8988T (cell line): Measurements from ENCODE around the gene COL18A1.

Experiments
- DNase-seq: peaks from one replicate; pipeline ENCODE4 v3.0.0; 2011

COL18A1 gene

DNA sequence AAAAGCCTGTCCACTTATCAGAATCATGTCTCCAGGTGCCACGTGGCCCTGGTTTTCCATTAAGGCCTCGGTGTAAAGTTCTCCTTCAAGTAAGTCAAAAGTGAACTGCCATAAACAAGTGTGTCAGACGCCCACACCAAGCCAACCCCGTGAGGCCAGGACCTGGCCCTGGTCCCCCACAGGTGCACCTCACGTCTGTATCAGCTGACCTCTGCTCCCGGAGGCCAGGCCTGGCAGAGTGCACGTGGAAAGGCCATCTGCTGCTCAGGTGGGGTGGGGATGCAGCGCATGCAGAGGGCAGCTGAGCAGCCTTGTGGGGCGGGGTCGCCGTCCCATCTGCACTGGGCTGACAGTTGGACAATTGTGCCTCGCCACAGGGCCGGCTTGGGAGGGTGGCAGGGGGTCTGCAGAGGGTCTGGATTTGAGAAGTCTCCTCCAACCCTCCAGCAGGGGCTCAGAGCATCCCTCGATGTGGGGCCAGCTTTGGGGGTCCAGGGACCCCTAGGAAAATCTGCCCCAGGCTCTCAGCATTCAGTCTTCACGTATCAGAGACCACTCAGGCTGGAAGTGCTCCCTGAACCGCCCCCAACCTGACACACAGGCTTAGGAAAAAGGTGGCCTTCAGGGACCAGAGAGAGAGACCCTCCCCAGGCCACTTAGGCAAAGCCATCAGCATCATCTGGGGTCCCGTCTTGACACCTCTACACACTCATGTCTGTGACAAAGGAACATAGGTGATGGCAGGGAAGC is 134.3 kb downstream of the COL18A1 start:
- DNase-seq: no peak

DNA sequence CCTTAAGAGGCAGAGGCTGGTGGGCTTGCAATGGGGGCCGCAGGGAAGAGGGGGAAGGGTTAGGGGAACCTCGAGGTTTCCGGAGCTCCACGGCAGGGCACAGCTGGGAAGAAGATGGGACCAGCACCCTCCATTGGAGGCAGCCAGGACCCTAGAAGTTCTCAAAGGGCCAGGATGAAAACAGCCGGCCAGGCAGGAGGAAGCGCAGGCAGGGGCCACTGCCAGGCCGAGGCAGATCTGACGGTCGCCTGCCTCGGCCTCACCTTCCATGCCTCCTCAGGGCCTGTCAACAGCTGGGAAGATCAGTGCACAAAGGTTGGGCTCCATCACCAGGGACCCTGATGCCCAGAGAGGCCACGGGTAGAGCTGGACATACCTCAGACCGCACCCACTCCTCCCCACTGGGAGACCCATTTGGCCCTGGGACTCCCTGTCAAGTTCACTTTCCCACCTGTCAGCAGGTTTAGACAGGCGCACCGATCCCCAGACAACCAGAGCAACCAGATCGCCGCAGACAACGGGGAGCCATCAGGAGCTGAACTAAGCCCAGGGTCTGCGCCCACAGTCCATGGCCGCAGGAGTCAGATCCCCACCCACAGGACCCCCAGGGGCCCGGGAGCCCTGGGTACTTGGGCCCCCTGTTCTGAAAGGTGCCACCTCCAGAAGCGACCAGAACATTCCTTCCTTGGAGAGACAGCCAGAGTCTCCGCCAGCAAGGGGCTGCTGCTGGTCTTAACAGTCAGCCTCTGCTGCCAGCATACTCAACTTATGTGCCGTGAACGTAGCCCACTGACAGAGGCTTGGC is 135.0 kb downstream of the COL18A1 start:
- DNase-seq: no peak

DNA sequence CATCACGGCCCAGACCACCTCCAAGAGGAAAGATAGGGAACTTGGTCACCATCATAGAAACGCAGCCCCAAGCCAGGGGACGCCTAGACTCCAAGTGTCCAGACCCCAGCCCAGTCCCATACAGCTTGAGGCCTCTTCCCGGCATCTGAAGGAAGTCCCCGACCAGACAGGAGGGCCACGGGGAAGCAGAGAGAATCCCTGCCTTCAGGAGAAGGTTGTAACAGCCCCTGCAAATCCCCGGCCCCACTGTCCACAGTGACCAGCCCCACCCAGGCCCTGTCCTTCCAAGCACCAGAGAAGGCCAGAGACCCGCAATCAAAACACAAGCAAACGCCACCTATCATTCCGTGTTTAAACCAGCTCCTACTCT is 135.6 kb downstream of the COL18A1 start:
- DNase-seq: no peak

DNA sequence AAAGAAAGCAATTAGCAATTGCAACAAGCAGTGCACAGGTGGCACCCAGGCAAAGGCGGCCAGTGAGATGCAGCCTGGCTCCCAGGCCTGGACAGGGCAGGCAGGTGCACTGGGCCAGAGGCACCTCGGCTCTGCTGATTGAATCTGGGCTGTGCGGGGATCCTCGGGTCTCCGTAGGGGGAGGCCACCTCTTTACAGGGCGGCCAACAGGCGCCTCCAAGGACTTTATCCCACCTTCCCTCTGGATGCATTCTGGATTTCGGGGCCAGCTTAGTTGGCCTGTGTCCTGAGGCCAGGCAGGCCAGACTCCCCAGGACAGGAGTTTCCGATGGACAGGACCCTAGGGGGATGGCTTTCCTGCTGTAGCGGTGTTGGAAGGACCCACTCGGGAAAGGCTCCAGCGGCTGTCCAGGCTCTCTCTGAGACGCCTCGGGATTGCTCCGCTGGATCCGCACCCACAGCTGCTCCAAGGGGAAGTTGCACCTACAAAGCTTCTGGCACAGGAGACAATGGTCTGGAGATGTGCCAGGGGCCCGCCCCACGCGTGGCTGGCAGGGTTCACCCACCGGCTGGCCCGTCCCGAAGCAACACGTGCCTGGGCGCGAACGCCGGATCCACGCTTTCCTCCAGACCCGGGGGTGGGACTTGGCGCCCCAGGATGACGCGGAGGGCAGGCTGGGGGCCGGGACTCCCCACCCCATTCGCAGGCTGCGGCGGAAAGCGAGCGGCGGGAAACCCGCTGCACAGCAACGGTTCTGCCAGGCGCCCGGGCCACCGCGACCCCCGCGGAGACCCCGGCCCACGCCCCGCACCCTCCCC is 136.5 kb downstream of the COL18A1 start:
- DNase-seq: peak; percentile 99

DNA sequence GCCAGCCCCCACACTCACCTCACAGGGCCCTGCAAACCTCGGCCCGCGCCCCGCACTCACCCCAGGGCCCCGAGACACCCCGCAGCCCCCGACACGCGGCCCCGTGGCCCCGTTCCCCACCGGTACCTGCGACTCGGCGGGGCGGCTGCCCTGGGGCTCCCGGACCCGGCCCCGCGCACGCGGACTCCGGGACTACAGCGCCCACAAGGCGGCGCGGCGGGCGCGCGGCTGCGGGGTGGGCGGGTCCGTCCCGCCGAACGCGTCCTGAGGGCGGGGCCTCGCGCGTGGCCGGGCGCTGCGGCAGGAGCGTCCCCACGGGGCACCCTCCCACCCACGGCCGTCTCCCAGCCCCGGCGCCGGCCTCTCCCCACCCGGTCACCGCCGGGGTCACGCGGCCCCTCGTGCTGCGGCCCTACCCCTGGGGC is 137.3 kb downstream of the COL18A1 start, which contains the start of gene SLC19A1:
Gene SLC19A1 (minus strand): TSS at position 199 of the 425 bp plus-strand sequence. CDS start 4,481 bp downstream, outside the sequence.
- peak; percentile 96 for DNase-seq

DNA sequence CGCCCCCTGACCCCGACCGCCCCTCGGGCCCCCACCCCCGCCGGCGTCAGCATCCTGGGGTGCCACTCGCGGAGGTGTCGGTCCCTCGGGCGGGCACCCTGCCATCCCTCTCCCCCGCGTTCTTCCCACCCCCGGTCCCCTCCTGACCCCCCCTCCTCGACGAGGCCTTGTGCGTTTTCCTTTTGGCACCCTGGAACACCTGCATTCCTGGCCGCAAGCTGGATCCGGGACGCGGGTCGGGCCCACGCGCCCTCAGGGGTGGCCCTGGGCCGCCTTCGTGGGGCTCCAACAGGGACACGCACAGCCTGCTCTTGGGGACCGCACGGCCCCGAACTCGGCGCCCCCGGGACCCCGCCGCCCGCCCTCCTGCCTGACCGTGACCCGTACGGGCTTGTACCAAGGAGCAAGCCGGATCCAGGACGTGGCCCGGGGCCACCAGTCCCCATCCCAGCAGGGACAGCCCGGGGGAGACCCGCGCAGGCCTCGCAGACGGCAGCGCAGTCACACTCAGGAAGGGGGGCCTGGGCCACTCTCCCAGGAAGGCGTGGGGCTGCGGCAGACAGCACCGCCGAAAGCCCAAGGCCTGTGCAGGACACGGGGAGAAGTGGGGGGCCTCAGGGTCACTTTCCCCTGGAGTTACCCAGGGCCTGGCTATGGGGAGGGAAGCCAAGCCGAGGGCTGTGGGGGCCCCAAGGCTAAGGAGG is 137.9 kb downstream of the COL18A1 start:
- no peak for DNase-seq

DNA sequence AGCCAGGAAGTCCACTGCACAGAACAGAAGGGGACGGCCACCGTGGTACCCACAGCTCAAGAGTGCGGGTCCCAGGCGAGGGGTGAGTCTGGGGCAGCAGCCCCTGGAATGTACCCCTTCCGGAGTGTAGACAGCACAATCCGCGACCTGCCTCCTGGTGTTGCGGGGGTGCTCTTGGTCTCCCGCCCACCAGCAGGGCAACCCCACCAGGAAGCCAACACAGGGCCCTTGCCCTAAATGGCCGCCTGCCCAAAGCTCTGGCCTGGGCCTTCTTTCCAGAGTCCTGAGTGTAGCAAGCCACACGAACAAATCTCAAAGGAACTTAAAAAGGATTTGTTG is 138.4 kb downstream of the COL18A1 start:
- DNase-seq: no peak

DNA sequence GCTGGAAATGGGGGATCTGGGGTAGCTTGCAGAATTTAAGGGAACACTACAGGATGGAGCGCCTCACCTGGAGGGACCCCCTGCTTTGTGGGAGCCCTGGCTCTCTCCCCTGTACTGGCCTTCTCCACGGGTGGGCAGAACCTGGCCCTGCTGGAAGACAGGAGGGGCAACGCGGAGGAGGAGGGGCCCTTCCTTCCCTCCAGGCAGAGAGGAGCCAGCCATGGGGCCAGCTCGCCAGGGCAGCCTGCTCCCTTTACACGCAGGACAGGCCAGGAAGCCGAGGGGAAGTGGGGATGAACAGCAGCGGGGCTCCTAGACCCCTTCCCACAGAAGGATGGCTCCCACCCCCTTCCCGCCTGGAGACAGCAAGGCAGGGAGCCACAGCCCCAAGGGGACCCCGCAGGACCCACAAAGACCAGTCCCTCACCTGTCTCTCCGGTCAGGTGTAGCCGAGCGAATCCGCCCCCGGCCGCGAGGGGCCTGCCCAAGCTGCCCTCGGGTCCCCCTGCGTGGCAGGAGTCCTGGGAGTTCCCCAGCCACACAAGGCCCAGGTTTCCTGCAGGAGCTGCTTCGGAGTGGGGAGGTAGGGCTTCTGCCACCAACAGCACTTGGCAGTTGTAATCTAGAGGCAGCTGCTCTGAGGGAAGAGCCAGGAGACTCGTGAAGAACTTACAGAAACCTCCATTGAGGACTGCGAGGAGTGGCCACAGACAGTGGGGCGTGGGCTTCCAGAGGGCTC is 138.9 kb downstream of the COL18A1 start:
- DNase-seq: no peak

DNA sequence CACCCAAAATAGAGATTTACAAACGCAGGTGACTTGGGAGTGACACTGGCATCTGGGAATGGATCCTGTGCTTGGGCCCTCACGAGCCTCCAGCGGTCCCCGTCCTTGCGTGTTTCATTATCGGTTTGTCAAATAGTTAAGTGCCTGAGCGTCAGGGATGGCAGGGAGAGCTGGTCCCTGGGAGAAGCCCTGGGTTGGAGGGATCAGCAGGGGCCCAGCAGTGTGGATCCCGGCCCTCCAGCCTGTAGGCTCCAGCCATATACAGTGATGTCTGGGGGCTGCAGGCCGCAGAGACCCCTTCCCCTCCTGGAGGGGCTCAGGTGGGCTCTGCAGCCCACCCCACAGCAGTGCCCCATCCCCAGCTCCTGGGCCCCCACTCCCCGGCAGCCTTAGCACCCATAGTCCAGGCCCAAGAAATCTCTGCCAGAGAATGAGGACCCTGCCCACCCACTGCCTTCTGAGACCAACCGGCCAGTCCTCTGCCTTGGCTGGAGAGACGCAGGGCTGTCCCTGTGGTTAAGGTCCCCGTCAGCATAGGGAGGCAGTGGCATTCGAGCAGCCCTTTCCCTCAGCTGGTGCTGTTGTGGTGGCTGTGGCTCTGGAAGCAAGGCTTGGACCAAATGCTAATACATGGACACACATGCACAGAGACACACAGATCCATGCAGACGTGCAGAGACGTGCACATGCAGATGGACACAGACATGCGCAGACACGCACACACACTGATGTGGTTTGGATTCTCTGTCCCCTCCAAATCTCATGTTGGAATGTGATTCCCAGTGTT is 139.7 kb downstream of the COL18A1 start:
- no peak for DNase-seq

DNA sequence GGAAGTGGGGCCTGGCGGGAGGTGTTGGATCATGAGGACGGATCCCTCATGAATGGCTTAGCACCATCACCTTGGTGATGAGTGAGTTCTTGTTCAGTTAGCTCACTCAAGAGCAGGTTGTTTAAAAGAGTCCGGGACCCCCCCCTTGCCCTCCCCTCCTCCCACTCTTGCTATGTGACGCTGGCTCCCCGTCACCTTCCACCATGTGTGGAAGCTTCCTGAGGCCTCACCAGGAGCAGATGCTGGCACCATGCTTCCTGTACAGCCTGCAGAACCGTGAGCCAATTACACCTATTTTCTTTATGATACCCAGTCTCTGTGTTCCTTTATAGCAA is 140.2 kb downstream of the COL18A1 start:
- DNase-seq: no peak

DNA sequence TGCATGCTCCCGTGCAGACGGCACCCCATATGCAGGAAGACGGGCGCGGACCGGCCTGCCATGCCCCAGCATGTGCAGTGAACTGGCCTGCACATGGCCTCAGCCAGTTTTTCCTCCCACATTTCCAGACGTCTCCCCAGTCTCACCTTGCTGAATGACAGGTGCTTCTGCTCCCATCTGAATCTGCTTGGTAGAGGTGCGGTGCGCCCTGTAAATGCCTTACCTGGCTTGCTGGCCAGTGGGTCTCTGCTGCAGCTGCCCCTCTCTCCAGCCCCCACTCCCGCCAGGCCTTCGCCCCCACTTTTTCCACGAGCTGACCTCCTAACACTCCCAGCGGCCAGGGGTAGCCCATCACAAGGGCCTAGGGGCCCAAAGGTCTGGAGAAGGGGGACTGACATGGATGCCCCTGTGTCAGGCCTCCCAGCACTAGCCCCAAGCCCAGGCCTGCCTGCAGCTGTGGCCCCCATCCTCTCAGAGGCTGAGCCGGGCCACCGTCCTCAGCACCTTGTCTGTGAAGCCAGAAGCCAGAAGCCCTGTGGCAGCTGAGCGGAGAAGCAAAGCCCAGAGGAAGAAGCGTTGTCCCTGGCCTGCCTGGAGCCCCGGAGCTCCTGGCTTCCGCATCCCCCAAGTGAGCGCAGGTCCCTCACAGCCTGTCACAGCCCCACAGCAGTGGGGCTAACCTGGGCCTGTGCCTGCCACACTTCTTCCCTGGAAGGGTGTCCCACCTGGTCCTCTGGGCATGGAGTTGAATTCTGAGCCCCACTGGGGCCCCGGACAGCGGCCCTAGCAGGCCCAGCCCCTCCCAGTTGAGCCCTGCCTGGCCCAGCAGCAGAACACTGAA is 140.9 kb downstream of the COL18A1 start:
- no peak for DNase-seq

DNA sequence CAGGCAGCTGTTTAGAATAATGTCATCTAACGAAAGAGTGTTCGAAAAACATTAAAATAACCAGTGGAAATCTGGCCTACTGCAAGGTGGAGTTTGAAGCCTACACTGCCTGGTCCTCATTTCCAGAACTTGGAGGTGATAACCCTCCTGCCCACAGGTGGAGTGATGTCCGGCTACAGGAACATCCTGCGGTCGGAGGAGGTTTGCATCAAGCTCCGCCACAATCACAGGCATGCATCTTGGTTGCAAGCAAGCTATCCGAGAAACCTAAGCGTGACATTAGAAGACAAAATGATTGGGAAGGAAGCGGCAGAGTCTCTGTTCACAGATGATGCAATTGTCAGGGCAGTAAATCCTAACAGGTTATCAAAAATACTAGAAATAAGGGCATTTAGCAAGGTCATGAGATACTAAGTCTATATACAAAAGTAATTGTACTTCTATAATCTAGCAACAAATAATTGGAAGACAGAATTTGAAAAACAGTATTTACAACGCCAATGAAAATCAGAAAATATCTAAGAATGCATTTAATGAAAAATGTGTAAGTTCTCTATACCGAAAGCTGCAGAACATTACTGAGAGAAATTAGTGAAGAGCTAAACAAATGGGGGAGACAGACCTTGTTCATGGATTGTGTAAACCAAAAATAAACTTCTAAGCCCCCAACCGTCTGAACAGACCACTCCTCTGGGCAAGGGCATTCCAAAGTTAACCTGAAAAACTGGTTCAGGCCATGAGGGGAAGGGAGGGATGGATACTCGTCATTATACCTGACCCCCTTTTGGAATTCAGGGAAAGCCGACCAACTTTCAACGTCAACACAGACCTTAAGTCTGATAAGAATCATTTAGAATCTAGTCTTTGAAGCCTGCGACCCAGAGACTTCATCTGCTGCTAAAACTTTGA is 141.9 kb downstream of the COL18A1 start:
- DNase-seq: no peak

DNA sequence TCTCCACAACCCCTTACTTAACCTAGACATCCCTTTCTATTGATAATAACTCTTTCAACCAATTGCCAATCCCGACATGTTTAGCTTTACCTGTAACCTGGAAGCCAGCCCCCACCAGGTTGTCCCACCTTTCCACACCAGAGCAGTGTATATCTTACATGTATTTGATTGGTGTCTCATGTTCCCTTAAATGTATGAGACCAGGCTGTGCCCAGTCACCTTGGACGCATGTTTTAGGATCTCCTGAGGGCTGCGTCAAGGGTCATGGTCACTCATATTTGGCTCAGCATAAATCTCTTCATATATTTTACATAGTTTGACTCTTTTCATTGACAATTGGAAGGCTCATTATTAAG is 142.6 kb downstream of the COL18A1 start:
- DNase-seq: no peak

DNA sequence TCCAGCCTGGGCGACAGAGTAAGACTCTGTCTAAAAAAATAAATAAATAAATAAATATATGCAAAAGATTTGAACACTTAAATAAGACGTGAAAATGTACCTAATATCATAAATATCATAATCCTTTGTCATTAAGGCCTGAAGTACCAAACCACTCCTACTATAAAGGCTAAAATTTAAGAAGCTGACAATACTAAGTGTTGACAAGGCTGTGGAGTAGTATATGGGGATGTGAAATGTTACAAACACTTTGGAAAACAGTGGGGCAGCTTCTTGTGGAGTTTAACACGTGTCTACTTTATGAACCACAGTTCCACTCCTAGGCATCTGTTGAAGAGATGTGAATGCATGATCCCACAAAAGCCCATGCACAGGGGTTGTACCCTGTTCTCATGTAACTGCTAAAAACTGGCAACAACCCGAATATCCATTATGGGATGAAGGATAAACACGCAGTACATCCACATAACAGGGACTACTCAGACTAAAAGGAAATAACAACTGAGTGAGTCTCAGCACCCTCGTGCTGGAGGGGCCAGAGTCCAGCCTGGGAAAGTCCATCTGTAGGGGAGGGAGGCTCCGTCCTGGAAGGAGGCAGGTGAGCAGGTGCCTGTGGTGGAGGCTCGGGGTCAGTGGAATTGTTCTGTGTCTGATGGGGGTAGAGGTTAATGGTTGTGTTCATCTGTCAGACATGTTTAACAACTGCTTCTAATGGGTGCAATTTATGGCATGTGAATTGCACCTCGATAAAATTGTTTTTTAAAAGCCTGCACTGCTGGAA is 143.9 kb downstream of the COL18A1 start:
- peak; percentile 20 for DNase-seq

DNA sequence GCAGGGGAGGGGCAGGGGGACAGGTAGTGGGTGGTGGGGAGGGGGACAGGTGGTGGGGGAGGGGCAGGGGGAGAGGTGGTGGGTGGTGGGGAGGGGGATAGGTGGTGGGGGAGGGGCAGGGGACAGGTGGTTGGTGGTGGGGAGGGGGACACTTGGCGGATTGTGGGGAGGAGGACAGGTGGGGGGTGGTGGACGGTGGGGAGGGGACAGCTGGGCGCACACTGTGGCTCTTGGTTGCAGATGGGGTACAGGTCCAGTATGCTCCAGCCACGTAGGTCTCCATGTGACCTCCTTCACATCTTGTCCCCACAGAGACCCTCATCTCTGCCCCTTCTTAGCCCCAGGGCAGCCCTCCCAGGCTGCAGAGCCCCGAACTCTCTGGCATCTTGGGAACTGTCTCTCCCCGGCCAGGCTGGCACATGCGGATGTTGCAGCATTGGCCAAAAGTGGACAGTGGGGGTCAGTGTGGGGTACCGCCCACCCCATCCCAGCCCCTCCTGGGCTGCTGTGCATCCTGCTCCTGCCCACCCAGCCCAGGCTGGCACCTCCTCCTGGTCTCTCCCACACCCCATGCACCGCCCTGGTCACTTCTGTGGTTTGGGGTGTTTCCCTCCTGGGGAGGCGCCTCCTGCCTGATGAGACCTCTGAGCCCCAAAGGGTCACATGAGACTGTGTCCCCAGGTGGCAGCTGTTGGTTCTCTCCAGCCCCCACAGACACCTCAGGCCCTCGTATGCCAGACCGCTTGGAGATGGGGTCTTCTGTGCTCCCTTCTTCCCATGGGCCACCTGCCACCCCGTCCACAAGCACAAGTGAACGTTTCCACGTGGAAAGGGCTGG is 144.9 kb downstream of the COL18A1 start:
- DNase-seq: peak; percentile 2

DNA sequence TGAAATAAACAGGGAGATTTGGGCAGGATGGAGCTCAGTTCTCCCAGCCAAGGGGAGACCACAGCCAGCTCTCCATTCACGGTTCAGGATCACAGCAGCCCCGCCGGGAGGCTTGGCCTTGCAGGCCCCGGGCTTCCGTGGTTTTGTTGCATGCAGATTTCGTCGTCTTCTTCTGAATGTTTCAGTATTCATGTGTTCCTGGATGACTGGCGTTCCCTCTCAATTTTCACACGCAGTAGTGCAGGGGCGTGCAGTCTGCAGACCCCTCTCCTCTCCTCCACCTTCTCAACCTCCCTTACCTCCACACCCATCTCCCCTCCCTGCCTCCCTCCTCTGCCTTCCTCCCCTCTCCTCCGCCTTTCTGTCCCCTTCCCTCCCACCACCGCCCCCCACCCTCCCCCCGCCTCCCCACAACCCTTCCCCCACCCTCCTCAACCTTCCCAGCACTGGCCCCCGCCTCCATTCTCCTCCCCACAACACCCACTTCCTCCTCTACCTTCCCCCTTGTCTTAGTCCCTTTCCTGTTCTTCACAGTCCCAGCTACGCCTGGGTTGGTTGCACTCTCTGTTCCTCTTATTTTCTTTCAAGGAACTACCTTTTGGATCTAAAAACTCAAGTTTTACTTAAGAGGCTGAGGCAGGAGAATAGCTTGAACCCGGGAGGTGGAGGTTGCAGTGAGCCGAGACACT is 145.7 kb downstream of the COL18A1 start:
- DNase-seq: no peak

DNA sequence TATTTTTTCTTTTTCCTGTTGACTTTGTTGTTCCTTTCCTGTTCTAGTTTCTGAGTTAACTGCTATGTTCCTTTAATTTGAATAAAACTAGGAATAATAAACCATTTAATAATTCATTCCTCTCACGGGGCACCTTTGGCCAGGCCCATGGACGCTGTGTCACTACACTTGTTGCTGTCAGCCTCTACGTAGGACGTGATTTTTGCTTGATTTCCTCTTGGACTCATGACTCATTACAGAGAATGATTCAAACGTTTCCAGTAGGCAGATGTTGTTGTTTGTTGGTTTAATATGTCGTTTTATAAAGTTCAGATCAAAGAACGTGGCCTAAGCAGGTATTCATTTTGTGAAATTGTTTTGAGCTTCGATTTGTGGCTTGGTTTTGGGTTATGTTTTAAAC is 146.4 kb downstream of the COL18A1 start:
- DNase-seq: no peak
